GM12878 (cell line): Measurements from ENCODE around the gene NDUFC2. TPM values are rescaled to one million over a fixed set of nuclear protein-coding genes. Genes with fewer than 3 reads are reported as not detected.

Experiments used
- ATAC-seq: fragments of 200-7000 bp; cut with Tn5 transposase; 3 replicates; pipeline ENCODE4 v1.9.1; 2020; ENCODE audit warnings: mild to moderate bottlenecking, moderate library complexity
- BruUV-seq: library from RNA; stranded (reverse); fragments of 400-500 nt; replicated peaks from 2 replicates; lab custom pipeline; 2021; lab: Mats Ljungman, UMichigan
- CTCF ChIA-PET: fragments of 300-600 bp; sonication (Branson Sonifier 250); formaldehyde crosslinking; extraction: SDS; loops from one replicate; lab custom pipeline; 2021; ENCODE audit warnings: inconsistent platforms; lab: Yijun Ruan, JAX
- POLR2A ChIA-PET: fragments of 350-600 bp; formaldehyde crosslinking; extraction: SDS; loops from one replicate; lab custom pipeline; 2021; ENCODE audit warnings: inconsistent platforms; lab: Charles Lee
- RAD21 ChIA-PET: fragments of 300-600 bp; sonication (Branson Sonifier 250); formaldehyde crosslinking; loops from one replicate; lab custom pipeline; 2023; ENCODE audit warnings: antibody characterized with exemption; ENCODE audit not compliant: unreplicated experiment; lab: Charles Lee
- SMC1A ChIA-PET: fragments of 300-600 bp; sonication (Branson Sonifier 250); formaldehyde crosslinking; loops from one replicate; lab custom pipeline; 2023; ENCODE audit not compliant: unreplicated experiment, uncharacterized antibody; lab: Charles Lee
- DNase-seq: peaks from one replicate; pipeline ENCODE4 v3.0.0-alpha.2; 2011; ENCODE audit warnings: low read depth, low spot score
- FAIRE-seq: peaks from 3 replicates; lab custom pipeline; 2011; peaks lifted over from hg19 to GRCh38; lab: Jason Lieb, UNC
- H2AFZ ChIP-seq: 2 replicates; pipeline ENCODE4 v1.6.0; 2011; ENCODE audit warnings: low read depth, low read length, control low read depth; ENCODE audit not compliant: control insufficient read depth
- H3K27ac ChIP-seq: 2 replicates; pipeline ENCODE4 v1.5.1; 2011; ENCODE audit warnings: control low read depth; ENCODE audit not compliant: control insufficient read depth, insufficient read depth
- H3K27me3 ChIP-seq, 2 experiments: replicated peaks in 1 of 2; 2 replicates each; pipeline versions ENCODE4 v1.6.0 to v1.6.1; 2011; ENCODE audit warnings: low read length in 1 of 2; ENCODE audit not compliant: control insufficient read depth in 2 of 2, insufficient read depth in 2 of 2
- H3K36me3 ChIP-seq, 2 experiments: 2 replicates each; pipeline ENCODE4 v1.5.1; 2011; ENCODE audit warnings: low read length in 1 of 2; ENCODE audit not compliant: control insufficient read depth in 2 of 2, insufficient read depth in 2 of 2
- H3K4me1 ChIP-seq: 2 replicates; pipeline ENCODE4 v1.6.1; 2011; ENCODE audit warnings: mild to moderate bottlenecking, low read length, moderate library complexity, mixed read lengths; ENCODE audit not compliant: control insufficient read depth, insufficient read depth
- H3K4me2 ChIP-seq: 2 replicates; pipeline ENCODE4 v1.6.0; 2011; ENCODE audit warnings: control low read depth; ENCODE audit not compliant: control insufficient read depth, insufficient read depth
- H3K4me3 ChIP-seq: fragments of 200-600 bp; sonication (generic); 2 replicates; pipeline ENCODE4 v1.5.1; 2016
- H3K79me2 ChIP-seq: 2 replicates; pipeline ENCODE4 v1.6.0; 2011; ENCODE audit warnings: low read length; ENCODE audit not compliant: control insufficient read depth, insufficient read depth
- H3K9ac ChIP-seq: 2 replicates; pipeline ENCODE4 v1.8.0; 2011; ENCODE audit warnings: low read length, control low read depth, mixed read lengths; ENCODE audit not compliant: control insufficient read depth, insufficient read depth
- H3K9me3 ChIP-seq: replicated peaks from 3 replicates; pipeline ENCODE4 v1.5.1; 2011; ENCODE audit warnings: mild to moderate bottlenecking, low read length; ENCODE audit not compliant: control insufficient read depth, insufficient read depth
- H4K20me1 ChIP-seq: 2 replicates; pipeline ENCODE4 v1.6.0; 2011; ENCODE audit not compliant: control insufficient read depth, insufficient read depth
- BCL3 ChIP-seq: IDR thresholded peaks from 2 replicates; pipeline ENCODE4 v1.6.1; 2011; ENCODE audit warnings: borderline replicate concordance, low read depth, mild to moderate bottlenecking, moderate library complexity, low read length; ENCODE audit not compliant: insufficient read depth, poor library complexity, severe bottlenecking
- CEBPZ ChIP-seq: fragments of 150-350 bp; IDR thresholded peaks from 2 replicates; pipeline ENCODE4 v1.6.1; 2016; ENCODE audit warnings: low read depth, low read length
- EP300 ChIP-seq, 2 experiments: fragments of 150-350 bp in 1 of 2; IDR thresholded peaks; 2 replicates each; pipeline ENCODE4 v1.6.1; 2011 to 2012; ENCODE audit warnings: low read depth in 2 of 2, low read length in 2 of 2, borderline replicate concordance in 1 of 2, improper control_type of control experiment in 1 of 2, inconsistent platforms in 1 of 2; ENCODE audit not compliant: control insufficient read depth in 1 of 2
- IKZF2 ChIP-seq, 2 experiments: fragments of 450-650 bp; IDR thresholded peaks; 2 replicates each; pipeline ENCODE4 v1.6.1; 2017; ENCODE audit warnings: mild to moderate bottlenecking in 2 of 2, moderate library complexity in 2 of 2
- MXI1 ChIP-seq: fragments of 150-350 bp; IDR thresholded peaks from 2 replicates; pipeline ENCODE4 v1.6.1; 2011; ENCODE audit warnings: low read depth, mild to moderate bottlenecking, inconsistent platforms, low read length, improper control_type of control experiment
- TBL1XR1 ChIP-seq: IDR thresholded peaks from 2 replicates; pipeline ENCODE4 v1.6.1; 2012; ENCODE audit warnings: low read depth, low read length, improper control_type of control experiment
- WGBS: methylation state at CpG from one replicate; pipeline ENCODE4 v1.1.6; 2016; ENCODE audit warnings: low lambda C conversion rate; ENCODE audit not compliant: insufficient replicate concordance, insufficient coverage; ENCODE audit errors: missing lambda C conversion rate; 5-methylcytosine and 5-hydroxymethylcytosine counted together
- in situ Hi-C: fragments of 300-500 bp; cut with MboI; formaldehyde crosslinking; loops from 9 replicates; pipeline ENCODE4 v1.14.3; 2018; ENCODE audit warnings: mixed read lengths
- intact Hi-C: fragments of 100-400 bp; cut with micrococcal nuclease; formaldehyde crosslinking; loops from one replicate; pipeline ENCODE4 v1.14.2; 2022; ENCODE audit not compliant: unreplicated experiment
- polyA plus RNA-seq, 11 experiments: library from polyadenylated mRNA; depleted of rRNA in 4 of 11; unstranded in 6 of 11; stranded (reverse) in 5 of 11; fragments of >200 nt; fragmentation: Nextera tagmentation in 4 of 11; fragmentation: Illumina TruSeq in 1 of 11; extraction: Ambion mirVana in 4 of 11; extraction: Trizol in 1 of 11; gene quantifications; 1 replicate in 1 of 11; 2 replicates in 10 of 11; pipeline versions ENCODE4 v1.2.1 to v1.2.3, GENCODE V29; 2011 to 2016; ENCODE audit warnings: inconsistent platforms in 2 of 11, missing spikeins in 2 of 11, low read depth in 1 of 11
- total RNA-seq, 4 experiments: library from RNA; depleted of rRNA in 3 of 4; stranded (reverse); fragments of >200 nt in 3 of 4; fragmentation: Illumina TruSeq in 1 of 4; extraction: Trizol in 1 of 4; gene quantifications; 2 replicates each; pipeline versions ENCODE4 v1.2.1 to v1.2.3, GENCODE V29; 2013 to 2021

The NDUFC2 gene
- total and polyA plus RNA-seq, 10 of the 15 experiments (the other 5 are each of a cell fraction or from before 2014, with no cell fraction given): 103 to 529 (median 192) TPM

- H3K36me3 ChIP-seq: no peaks in the 10 kb centered on the region
- no peaks in the 10 kb centered on the region for H4K20me1 ChIP-seq
- no peak overlapping the region for H3K4me2 ChIP-seq
- H3K27me3 ChIP-seq: no peaks in the 10 kb centered on the region
- no peak overlapping the region for H3K27ac ChIP-seq
- intact Hi-C loops: no loop called here
- no peak for FAIRE-seq
- CTCF ChIA-PET: interaction anchor here (0.6 kb wide), 1 partner anchor 45 kb away, joined by 4 read pairs; no protein-coding TSS in a partner anchor
- SMC1A ChIA-PET: no interaction called here
- POLR2A ChIA-PET: no interaction called here
- H3K4me1 ChIP-seq: peaks cover 4% of the 10 kb centered on the region
- no peak for ATAC-seq
- H3K4me3 ChIP-seq: no peak overlapping the region
- in situ Hi-C loops: no loop called here
- peaks cover 19% of the 10 kb centered on the region for H3K79me2 ChIP-seq
- no TSS peak for BruUV-seq
- no peak for DNase-seq
- no peaks in the 10 kb centered on the region for H3K9me3 ChIP-seq
- WGBS: 38% methylated on average over 4 of the region's 4 CpGs
- TF ChIP-seq TBL1XR1 (no peak), CEBPZ (no peak), EP300 (IDR thresholded peaks at IDR 0.05; ENCODE audit: borderline replicate concordance in 1 of 2, control insufficient read depth in 1 of 2, low read depth in 2 of 2, low read length in 2 of 2) (no peak), MXI1 (no peak), IKZF2 (IDR thresholded peaks at IDR 0.05) (no peak), BCL3 (no peak)
- H2AFZ ChIP-seq: no peak overlapping the region
- no peak overlapping the region for H3K9ac ChIP-seq
- RAD21 ChIA-PET: interaction anchor here (0.6 kb wide), 1 partner anchor 26 kb away, joined by 3 read pairs; no protein-coding TSS in a partner anchor
These were observed 3.4 kb upstream of the NDUFC2 start for GRCh38 chr11:78083021-78083420.
